Neural crest cell (in vitro differentiated cells): ENCODE measurements around the gene SIVA1. TPM values are rescaled to one million over a fixed set of nuclear protein-coding genes. Genes with fewer than 3 reads are reported as not detected.

ENCODE experiments used
- DNase-seq: peaks from one replicate; pipeline ENCODE4 v3.0.0; 2021; ENCODE audit warnings: low read depth, mixed read lengths, low spot score
- H3K27ac Mint-ChIP-seq: one replicate; pipeline ENCODE4 v1.8.0; 2021; ENCODE audit warnings: mild to moderate bottlenecking, mixed read lengths; ENCODE audit not compliant: unreplicated experiment
- H3K27me3 Mint-ChIP-seq: 2 replicates; pipeline ENCODE4 v1.8.0; 2021; ENCODE audit warnings: low read depth, mild to moderate bottlenecking, mixed read lengths
- H3K36me3 Mint-ChIP-seq: 2 replicates; pipeline ENCODE4 v1.8.0; 2021; ENCODE audit warnings: low read depth, mild to moderate bottlenecking, mixed read lengths
- H3K4me1 Mint-ChIP-seq: 2 replicates; pipeline ENCODE4 v1.8.0; 2021; ENCODE audit warnings: mixed read lengths
- H3K4me3 Mint-ChIP-seq: one replicate; pipeline ENCODE4 v1.8.0; 2021; ENCODE audit warnings: mild to moderate bottlenecking, mixed read lengths
- H3K9me3 Mint-ChIP-seq: 2 replicates; pipeline ENCODE4 v1.8.0; 2021; ENCODE audit warnings: mixed read lengths
- CTCF ChIP-seq: fragments of 200-600 bp; sonication (generic); conservative IDR thresholded peaks from 2 replicates; pipeline ENCODE4 v1.5.0; 2021; ENCODE audit warnings: antibody characterized with exemption, mild to moderate bottlenecking
- total RNA-seq: library from RNA; stranded (reverse); gene quantifications from 2 replicates; pipeline ENCODE4 v1.2.1, GENCODE V29; 2021

The SIVA1 gene
- total RNA-seq, 1 donor from 2014 or later: 121 TPM

- Mint-ChIP-seq H3K27me3 (no peaks in the 10 kb centered on the region), H3K27ac (peak overlapping the region; percentile 73), H3K4me1 (peaks cover 21% of the 10 kb centered on the region), H3K9me3 (no peaks in the 10 kb centered on the region), H3K4me3 (peak overlapping the region; percentile 22), H3K36me3 (peaks cover 25% of the 10 kb centered on the region)
- no peak for DNase-seq
- TF ChIP-seq CTCF: no peak
Observed at GRCh38 chr14:104766863-104767633, 14.1 kb downstream of the SIVA1 start.

GRCh38 chr14:104767634-104767918 lies 14.6 kb downstream of the SIVA1 start:
- Mint-ChIP-seq H3K27ac (no peak overlapping the region), H3K4me1 (peaks cover 21% of the 10 kb centered on the region), H3K27me3 (no peaks in the 10 kb centered on the region), H3K36me3 (peaks cover 23% of the 10 kb centered on the region), H3K9me3 (no peaks in the 10 kb centered on the region), H3K4me3 (no peak overlapping the region)
- DNase-seq: no peak
- TF ChIP-seq CTCF: no peak

GRCh38 chr14:104768437-104769323 lies 15.7 kb downstream of the SIVA1 start:
- Mint-ChIP-seq H3K4me1 (peaks cover 21% of the 10 kb centered on the region), H3K27ac (peak overlapping the region; percentile 43), H3K27me3 (no peaks in the 10 kb centered on the region), H3K9me3 (no peaks in the 10 kb centered on the region), H3K4me3 (peak overlapping the region; percentile 64), H3K36me3 (peaks cover 23% of the 10 kb centered on the region)
- DNase-seq: peak; percentile 100
- peak; percentile 97 for TF ChIP-seq CTCF

DNA sequence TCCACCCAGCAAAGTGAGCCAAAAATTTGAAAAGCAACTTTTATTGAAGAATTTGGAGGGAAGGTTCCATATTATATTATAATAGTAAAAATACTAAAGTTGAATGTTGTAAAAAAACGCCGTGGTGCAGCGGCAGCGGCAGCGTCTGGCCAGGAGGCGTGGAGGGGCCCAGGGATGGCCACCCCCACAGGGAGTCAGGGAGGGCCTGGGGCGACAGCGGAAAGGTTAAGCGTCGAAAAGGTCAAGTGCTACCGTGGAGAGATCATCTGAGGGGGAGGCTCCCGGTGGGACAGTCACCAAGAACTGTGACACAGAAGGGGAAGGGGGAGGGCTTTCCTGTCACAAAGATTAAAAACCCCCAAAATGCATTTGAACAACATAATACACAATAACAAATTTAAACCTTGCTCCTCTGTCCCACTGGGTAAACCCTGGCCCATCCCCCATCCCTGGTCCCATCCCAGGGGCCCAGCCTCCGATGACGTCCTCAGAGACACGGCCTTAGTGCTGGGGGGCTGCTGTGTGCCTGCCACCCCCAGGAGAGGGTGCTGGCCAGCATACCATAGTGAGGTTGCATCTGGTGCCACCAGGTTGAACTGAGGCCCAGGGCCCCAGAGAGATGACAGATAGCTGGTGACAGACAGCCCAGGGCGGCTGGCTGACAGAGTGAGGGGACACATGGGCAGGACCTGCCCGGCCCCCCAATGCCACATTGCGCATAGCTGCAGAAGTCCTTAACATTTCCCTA lies 16.6 kb downstream of the SIVA1 start:
- peak overlapping the region; percentile 43 for H3K27ac Mint-ChIP-seq
- H3K9me3 Mint-ChIP-seq: no peaks in the 10 kb centered on the region
- peaks cover 23% of the 10 kb centered on the region for H3K36me3 Mint-ChIP-seq
- H3K4me3 Mint-ChIP-seq: peak overlapping the region; percentile 47
- H3K4me1 Mint-ChIP-seq: peaks cover 21% of the 10 kb centered on the region
- DNase-seq: no peak
- H3K27me3 Mint-ChIP-seq: no peaks in the 10 kb centered on the region
- no peak for TF ChIP-seq CTCF

GRCh38 chr14:104770072-104770579 lies 17.2 kb downstream of the SIVA1 start:
- Mint-ChIP-seq H3K27me3 (no peaks in the 10 kb centered on the region), H3K4me3 (peak overlapping the region; percentile 42), H3K36me3 (peaks cover 23% of the 10 kb centered on the region), H3K4me1 (peaks cover 21% of the 10 kb centered on the region), H3K9me3 (no peaks in the 10 kb centered on the region), H3K27ac (no peak overlapping the region)
- DNase-seq: no peak
- no peak for TF ChIP-seq CTCF
